Cortex of kidney (tissue), 1 donor: Measurements from ENCODE around the gene IL1RL1.

Source experiments
- DNase-seq: peaks from one replicate; lab custom pipeline; 2025; lab: John Stamatoyannopoulos, UW

Gene IL1RL1

GRCh38 chr2:102310964-102311640 is at the start of gene IL1RL1:
Gene IL1RL1, plus strand, starts transcription at chr2:102311563. Its CDS starts 26,702 bp downstream, at chr2:102338265.
- no peak for DNase-seq

- no peak for DNase-seq
These were observed 48.9 kb upstream of the IL1RL1 start for GRCh38 chr2:102262216-102263129.

GRCh38 chr2:102264952-102265351 is 46.4 kb upstream of the IL1RL1 start:
- no peak for DNase-seq

GRCh38 chr2:102266204-102266603 is 45.2 kb upstream of the IL1RL1 start:
- no peak for DNase-seq

- no peak for DNase-seq
These were observed 43.6 kb upstream of the IL1RL1 start for GRCh38 chr2:102267774-102268173.

GRCh38 chr2:102268510-102269199 is 42.7 kb upstream of the IL1RL1 start:
- no peak for DNase-seq

GRCh38 chr2:102269200-102269524 is 42.2 kb upstream of the IL1RL1 start:
- DNase-seq = no peak

- DNase-seq = no peak
These were observed 39.5 kb upstream of the IL1RL1 start for GRCh38 chr2:102271844-102272243.

- DNase-seq = no peak
These were observed 37.6 kb upstream of the IL1RL1 start for GRCh38 chr2:102273619-102274211.

GRCh38 chr2:102276549-102277201 is 34.7 kb upstream of the IL1RL1 start:
- DNase-seq = no peak

- no peak for DNase-seq
These were observed 34.1 kb upstream of the IL1RL1 start for GRCh38 chr2:102277202-102277700.

- DNase-seq = no peak
These were observed 32.5 kb upstream of the IL1RL1 start for GRCh38 chr2:102278720-102279390.

GRCh38 chr2:102279391-102279735 is 32.0 kb upstream of the IL1RL1 start:
- no peak for DNase-seq

GRCh38 chr2:102282678-102283091 is 28.7 kb upstream of the IL1RL1 start:
- no peak for DNase-seq

GRCh38 chr2:102283996-102284395 is 27.4 kb upstream of the IL1RL1 start:
- DNase-seq = no peak

- no peak for DNase-seq
These were observed 26.8 kb upstream of the IL1RL1 start for GRCh38 chr2:102284611-102285010.

GRCh38 chr2:102285368-102285767 is 26.0 kb upstream of the IL1RL1 start:
- no peak for DNase-seq

- no peak for DNase-seq
These were observed 25.3 kb upstream of the IL1RL1 start for GRCh38 chr2:102286041-102286440.

- no peak for DNase-seq
These were observed 22.2 kb upstream of the IL1RL1 start for GRCh38 chr2:102289129-102289528.

- no peak for DNase-seq
These were observed 20.8 kb upstream of the IL1RL1 start for GRCh38 chr2:102290594-102290993.
